ENCODE data around the gene C4B. TPM values are rescaled to one million over a fixed set of nuclear protein-coding genes. Genes with fewer than 3 reads are reported as not detected.

Gene C4B
- total RNA-seq, 1 experiment from 2014 or later = 2.7 TPM

GRCh38 chr6:31968326-31968725 is 46.3 kb upstream of the C4B start:
- no peak for DNase-seq
- Histone ChIP-seq H3K23ac (ENCODE audit: insufficient read length, low read depth, low read length) (no peak overlapping the region), H3K4me1 (ENCODE audit: insufficient read depth, low read length) (peaks cover 3% of the 10 kb centered on the region; the same call in 1 of the 2 replicates), H3K23me2 (ENCODE audit: insufficient read length, low read depth, low read length, poor library complexity, severe bottlenecking) (peaks cover 6% of the 10 kb centered on the region), H4K8ac (replicated peaks; ENCODE audit: insufficient read length, low read depth, low read length) (no peak overlapping the region), H3K18ac (ENCODE audit: insufficient read length, low read depth, low read length) (no peak overlapping the region), H3K79me2 (ENCODE audit: insufficient read depth, low read length) (no peaks in the 10 kb centered on the region; the same call in 1 of the 2 replicates), H2BK120ac (ENCODE audit: low read depth, low read length, poor library complexity, severe bottlenecking) (no peak overlapping the region), H3K9ac (ENCODE audit: extremely low read depth, insufficient read length, low read length) (no peak overlapping the region), H2BK12ac (ENCODE audit: insufficient read length, low read depth, low read length) (no peak overlapping the region), H4K91ac (ENCODE audit: insufficient read length, low read depth, low read length) (no peak overlapping the region), H2BK20ac (ENCODE audit: low read depth, low read length, poor library complexity, severe bottlenecking) (no peak overlapping the region), H3K4ac (ENCODE audit: low read depth, low read length) (no peak overlapping the region), H2BK5ac (ENCODE audit: insufficient read length, low read length) (no peak overlapping the region), H2AFZ (ENCODE audit: low read length) (no peak overlapping the region), H2AK5ac (ENCODE audit: insufficient read length, low read length) (no peak overlapping the region), H3K56ac (ENCODE audit: insufficient read length, low read depth, low read length) (no peak overlapping the region), H3T11ph (ENCODE audit: low read length) (no peak overlapping the region), H3K4me2 (ENCODE audit: insufficient read depth, insufficient read length, low read length) (no peak overlapping the region), H4K5ac (ENCODE audit: insufficient read length, low read depth, low read length) (no peak overlapping the region), H3K14ac (ENCODE audit: insufficient read depth, low read length) (no peak overlapping the region), H3K27ac (ENCODE audit: insufficient read length, low read depth, low read length) (no peak overlapping the region), H3K9me3 (ENCODE audit: control insufficient read depth, low read depth, low read length) (no peaks in the 10 kb centered on the region), H3K79me1 (ENCODE audit: insufficient read depth, low read depth, low read length, poor library complexity, severe bottlenecking) (no peaks in the 10 kb centered on the region), H4K20me1 (ENCODE audit: control insufficient read depth, insufficient read depth, insufficient read length) (no peaks in the 10 kb centered on the region), H3K27me3 (ENCODE audit: insufficient read depth, low read length) (no peaks in the 10 kb centered on the region), H2BK15ac (ENCODE audit: low read depth, low read length) (no peak overlapping the region)
- Mint-ChIP-seq H3K4me1 (peaks cover 7 to 11% of the 10 kb centered on the region in 2 experiments), H3K27me3 (ENCODE audit: low read depth) (no peaks in the 10 kb centered on the region; the same call in 1 of the 2 replicates), H3K9me3 (no peaks in the 10 kb centered on the region), H3K27ac (no peak overlapping the region), H3K36me3 (ENCODE audit: insufficient read depth in 1 of 3, low read depth in 3 of 3) (peaks cover 33 to 72% (median 66%) of the 10 kb centered on the region in 3 experiments; a peak in 6 of 7 replicates), H3K4me3 (no peak overlapping the region)
- no CpG with 5 or more reads among the region's 11 CpGs for WGBS (ENCODE audit: extremely low coverage, insufficient read length, low lambda C conversion rate)
- TF ChIP-seq CTCF (conservative IDR thresholded peaks at IDR 0.05) = no peak
